Dermis blood vessel endothelial cell (primary cell): Measurements from ENCODE around the gene SLC39A2. TPM values are rescaled to one million over a fixed set of nuclear protein-coding genes. Genes with fewer than 3 reads are reported as not detected.
"Not testable (repeated sequence)": the region's sequence is repeated elsewhere in the genome, so short reads cannot be mapped to it uniquely, and the experiment has no call there.

Experiments used
- DNase-seq: peaks from one replicate; pipeline ENCODE4 v3.0.0; 2010
- total RNA-seq: library from RNA; depleted of rRNA; stranded (reverse); fragments of >200 nt; gene quantifications from 2 replicates; pipeline ENCODE4 v1.2.3, GENCODE V29; 2014

Gene SLC39A2
- total RNA-seq, 1 donor from 2014 or later, result not detected

GRCh38 chr14:20997115-20997514 lies 2.0 kb upstream of the SLC39A2 start:
- DNase-seq, result no peak

DNA sequence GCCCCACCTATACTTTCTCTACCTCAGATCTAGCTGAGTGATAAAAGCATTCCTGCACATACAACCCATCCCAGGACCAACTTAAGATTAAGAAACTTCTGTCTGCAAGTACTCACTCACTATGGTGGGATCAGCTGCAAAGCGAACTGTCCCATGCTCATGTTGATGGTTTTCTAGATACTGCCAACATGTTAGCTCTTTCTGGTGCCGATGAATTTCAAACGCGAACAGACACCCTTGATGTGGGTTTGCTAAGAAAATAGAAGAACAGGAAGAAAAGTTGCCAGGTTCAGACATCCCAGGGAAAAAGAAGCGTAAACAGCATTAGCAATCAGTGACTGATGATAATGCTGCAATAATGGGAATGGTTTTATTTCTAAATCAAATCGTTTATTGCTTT lies 1.5 kb upstream of the SLC39A2 start:
- DNase-seq, result no peak

- DNase-seq, result no peak
Measured at GRCh38 chr14:20998139-20998538, 954 bp upstream of the SLC39A2 start.

DNA sequence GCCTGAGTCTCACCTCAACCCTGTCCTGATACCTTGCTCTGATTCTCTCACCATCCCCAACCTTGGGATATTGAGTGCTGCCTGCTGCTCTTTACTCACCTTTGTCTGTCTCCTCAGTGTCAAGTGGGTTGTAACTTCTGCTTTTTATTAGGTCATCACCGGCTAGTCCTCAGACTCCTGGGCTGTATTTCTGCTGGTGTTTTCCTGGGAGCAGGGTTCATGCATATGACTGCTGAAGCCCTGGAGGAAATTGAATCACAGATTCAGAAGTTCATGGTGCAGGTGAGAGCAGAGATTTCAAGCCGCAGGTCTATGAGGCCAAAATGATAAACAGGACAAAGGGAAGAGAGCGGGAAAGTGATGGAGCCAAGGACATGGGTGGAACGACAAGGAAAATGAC lies 498 bp downstream of the SLC39A2 start:
- DNase-seq, result no peak

- no peak for DNase-seq
Measured at GRCh38 chr14:21001218-21001617, 2.1 kb downstream of the SLC39A2 start.

DNA sequence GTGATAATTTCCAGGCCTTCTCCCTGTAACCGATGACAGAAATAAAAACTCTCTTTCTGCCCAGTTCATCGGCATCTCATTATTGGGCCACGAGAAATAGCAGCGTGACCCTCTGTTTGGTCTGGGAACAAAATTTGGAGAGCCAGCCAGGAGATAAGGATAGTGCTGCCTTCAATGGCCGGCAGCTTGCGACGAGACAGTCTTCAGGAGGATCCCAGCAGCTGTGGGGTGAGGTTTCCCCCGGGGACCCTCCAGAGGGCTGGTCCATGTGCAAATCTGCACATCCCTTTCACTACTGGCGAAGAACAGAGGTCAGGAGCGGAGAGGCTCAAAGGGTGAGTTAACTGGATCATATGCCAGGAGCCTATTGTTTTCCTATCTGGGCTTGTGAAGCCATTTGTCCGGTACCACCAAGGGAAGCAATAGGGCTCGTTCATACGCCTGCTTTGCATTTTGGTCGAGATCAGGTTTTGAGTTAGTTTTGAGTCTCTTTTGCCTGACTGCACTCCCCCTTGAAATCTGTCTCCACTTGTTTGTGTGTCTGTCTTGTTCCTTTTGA lies 4.8 kb downstream of the SLC39A2 start:
- DNase-seq, result no peak

DNA sequence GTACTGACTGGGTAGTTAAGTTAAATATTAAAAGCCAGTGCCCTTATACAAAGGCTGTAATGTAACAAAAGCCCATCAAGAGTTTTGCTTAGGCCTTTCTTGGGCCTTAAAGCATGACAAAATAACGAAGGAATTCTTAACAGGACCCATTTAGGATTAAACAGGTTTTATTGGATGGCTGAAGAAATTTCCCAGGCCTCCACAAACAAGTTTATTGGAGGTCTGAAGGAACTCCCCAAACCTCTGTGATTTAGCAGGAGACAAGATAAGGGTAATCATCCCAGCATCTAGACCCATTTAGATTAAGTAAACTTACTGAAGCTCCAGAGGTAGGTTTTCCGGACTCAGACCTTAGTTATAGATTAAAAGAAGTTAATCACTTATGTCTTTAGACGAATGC lies 10.6 kb downstream of the SLC39A2 start:
- DNase-seq, result not testable (repeated sequence)

DNA sequence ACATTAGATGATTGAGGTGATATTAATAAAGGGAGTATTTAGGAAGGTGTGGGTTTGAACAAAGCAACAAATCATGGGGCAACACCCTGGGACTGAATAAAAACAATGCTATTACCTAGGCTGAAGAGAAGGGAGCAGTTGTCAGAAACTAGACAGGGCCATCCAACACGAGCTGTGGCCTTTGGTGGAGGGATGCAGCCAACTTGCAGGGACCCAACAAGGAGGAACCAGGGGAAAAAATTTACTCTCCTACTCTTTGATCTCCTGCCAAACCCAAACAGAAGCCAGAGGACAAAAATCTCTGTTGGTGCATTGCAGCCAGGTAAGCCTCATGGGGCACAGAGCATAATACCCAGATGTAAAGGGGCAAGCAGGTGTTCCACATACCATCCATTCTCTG lies 12.0 kb downstream of the SLC39A2 start:
- DNase-seq, result no peak

- DNase-seq, result peak; percentile 94
Measured at GRCh38 chr14:21014761-21015190, 15.7 kb downstream of the SLC39A2 start.

DNA sequence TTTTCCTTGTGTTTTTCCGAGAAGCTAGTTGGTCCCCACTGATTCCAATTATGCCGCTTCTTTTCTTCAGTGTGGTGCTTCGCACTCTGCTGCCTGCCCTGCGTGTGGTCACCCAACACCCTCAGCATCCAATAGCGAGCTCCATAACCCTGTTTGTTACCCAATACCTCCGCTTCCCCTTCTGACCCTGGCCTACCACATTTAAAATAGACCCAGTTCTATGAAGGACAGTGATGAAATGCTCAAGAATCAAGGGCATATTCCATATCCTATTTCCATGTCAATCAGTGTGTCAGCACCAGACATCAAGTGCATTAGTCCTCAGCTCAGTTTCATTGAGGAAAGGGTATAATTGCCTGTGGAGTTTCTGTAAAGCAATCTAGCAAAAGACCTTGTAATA lies 16.2 kb downstream of the SLC39A2 start:
- no peak for DNase-seq

DNA sequence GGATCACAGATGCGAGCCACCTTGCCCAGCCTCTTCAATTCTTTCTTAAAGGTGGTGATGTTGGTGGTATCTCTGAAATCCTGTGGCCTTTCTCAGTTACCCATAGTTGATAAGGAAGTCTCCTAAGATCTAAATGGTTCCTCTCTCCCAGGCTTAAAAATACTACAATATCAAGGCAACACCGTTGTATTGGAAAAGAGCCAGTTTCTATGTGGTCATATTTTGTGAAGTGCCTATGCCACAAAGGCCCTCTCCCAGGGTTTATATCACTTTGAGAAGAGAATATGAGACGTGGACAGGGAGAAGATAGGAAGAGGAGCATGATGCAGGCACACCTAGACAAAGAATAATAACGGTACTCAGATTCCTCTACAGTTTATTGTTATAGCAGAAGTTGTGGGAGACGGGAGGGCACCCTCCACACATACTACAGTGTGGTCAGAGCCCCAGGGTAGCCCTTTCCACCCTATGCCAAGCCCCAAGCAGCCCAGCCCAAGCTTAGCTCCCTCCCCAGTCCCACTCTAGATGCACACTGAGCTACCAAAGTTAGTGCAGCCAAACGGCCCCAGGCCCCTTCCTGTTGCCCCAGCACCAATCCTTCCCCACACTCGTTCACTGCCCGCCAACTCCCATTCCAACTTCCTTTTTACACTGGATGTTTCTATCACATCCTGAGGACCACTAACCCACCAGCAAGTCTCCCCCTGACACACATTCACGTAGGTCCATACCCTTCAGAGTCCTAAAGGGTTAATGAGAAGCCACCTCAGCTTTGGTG lies 17.5 kb downstream of the SLC39A2 start:
- no peak for DNase-seq

GRCh38 chr14:21017528-21018245 lies 18.6 kb downstream of the SLC39A2 start:
- DNase-seq, result no peak

- DNase-seq, result no peak
Measured at GRCh38 chr14:21018286-21018685, 19.2 kb downstream of the SLC39A2 start.

DNA sequence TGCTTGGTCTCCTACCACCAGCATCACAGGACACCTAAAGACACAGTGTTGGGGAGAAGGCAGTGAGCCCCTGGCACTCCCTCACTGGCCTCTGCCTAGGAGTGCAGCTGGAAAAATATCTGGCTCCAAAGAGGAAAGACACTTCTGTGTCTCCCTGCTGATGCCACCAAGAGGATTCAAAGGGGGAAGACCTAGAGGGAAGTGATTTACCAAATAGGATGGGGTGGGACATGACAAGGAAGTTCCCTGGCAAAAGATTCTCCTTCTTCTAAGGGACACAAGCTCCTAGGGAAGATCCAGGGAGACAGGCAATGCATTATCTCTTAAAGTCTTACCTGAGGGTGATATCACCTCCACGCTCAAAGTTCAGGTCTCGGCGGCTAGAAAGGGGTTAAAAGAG lies 19.7 kb downstream of the SLC39A2 start:
- DNase-seq, result no peak

DNA sequence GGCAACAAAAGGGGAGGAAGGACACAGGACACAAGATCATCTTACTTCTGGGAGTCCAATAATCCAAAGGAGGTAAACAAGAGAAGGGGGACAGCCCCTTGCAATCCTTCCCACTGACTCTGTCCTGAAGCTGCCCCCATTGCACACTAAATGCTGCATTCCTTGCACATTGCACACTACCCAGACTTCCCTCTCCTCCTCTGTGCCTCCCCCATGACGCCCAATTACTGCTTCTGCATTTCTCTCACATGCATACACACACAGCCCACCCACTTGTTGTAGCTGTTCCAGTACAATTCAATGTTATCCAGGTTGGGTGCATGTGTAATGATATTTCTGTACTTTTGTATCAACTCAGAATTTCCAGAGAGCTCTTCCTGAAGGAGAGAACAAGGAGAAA lies 20.3 kb downstream of the SLC39A2 start:
- DNase-seq, result no peak

GRCh38 chr14:21020977-21021545 lies 22.0 kb downstream of the SLC39A2 start:
- no peak for DNase-seq

GRCh38 chr14:21022686-21023085 lies 23.6 kb downstream of the SLC39A2 start:
- DNase-seq, result no peak

- no peak for DNase-seq
Measured at GRCh38 chr14:21023174-21023573, 24.1 kb downstream of the SLC39A2 start.

- DNase-seq, result no peak
Measured at GRCh38 chr14:21023817-21024584, 24.9 kb downstream of the SLC39A2 start.

DNA sequence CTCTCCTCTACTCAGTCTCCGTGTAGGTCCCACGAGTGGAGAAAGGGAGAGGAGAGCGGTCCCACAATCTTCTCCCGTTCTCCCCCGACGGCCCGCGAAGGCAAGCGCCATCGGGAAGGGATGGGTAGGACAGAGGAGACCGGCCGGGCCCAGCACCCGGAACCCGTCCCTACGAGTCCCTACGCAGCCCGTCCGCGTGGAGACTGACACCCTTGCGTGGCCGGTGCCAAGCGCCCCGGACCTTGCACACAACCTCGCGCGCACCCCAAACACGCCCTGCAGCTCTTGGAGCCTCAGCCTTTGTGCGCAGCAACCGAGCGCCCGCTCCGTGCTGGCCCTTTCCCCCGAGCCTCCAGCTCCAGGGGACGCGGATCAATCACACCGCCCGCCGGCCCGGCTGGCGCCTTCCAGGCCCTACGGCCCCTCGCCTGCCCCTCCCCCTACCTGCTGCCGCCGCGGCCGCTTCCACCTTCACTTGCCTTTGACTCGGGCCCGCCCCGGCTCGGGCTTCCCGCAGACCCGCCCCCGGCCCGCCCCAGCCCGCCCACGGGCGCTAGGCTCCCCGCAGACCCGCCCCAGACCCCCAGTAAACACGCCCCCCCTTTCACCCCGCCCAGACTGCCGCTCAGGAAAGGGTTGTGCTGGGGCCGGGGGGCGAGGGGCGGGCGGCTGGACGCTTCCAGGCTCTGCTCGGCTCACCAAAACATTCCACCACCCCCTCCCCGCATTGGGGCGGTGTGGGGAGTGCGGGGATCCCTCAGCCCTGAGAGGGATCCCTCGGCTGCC lies 25.7 kb downstream of the SLC39A2 start, which contains the start of gene NDRG2:
Gene NDRG2, minus strand, starts transcription at position 477 of the 786 bp plus-strand sequence. CDS start 1,746 bp downstream, outside the sequence.
- DNase-seq, result peak; percentile 4

DNA sequence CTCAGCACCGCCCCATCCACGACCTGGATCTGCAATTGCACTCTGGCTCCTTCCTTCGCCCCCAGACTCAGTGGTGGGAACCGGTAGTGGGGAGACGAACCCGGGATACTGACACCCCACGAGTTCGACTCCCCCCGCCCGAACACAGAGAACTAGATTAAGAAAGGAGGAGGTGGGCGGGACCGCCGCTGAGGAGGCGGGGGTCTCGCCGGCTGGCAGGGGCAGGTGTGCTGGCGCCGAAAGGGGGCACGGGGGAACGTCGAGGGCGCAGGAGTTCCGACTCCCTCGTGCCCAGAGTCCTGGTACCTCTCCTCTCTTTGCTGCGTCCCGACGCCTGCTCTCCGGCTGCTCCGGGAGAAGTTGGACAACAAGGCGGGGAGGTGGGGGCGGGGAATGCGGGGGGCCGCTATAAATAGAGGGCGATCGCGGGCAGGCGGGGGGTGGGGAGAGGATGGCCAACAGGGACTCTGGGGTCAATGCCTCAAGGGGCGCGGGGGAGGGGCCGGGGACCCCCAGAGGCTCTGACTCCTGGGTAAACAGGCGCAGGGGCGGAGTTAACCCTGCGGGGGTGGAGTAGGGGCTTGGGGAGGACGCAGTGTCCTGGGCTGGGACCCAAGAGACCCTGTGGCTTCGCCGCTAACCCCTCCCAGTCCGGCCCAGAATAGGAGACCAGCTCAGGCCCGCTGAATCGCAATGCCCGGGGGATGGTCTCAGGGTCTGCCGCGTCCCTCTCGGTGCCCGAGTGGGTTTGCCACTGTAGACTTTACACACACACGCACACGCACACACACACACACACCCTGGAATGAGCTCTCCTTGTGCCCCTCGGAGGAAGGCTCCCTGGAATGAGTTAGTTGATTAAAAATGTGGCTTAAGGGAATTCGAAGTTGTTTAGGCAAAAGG lies 26.5 kb downstream of the SLC39A2 start:
- no peak for DNase-seq
